K562 (cell line): ENCODE results near the gene ST3GAL5. TPM values are rescaled to one million over a fixed set of nuclear protein-coding genes. Genes with fewer than 3 reads are reported as not detected.

Source experiments
- CCNT2 ChIP-seq: IDR thresholded peaks from 2 replicates; pipeline ENCODE4 v1.6.1; 2011; ENCODE audit warnings: borderline replicate concordance, low read depth, mild to moderate bottlenecking, moderate library complexity, mixed read lengths, low read length; ENCODE audit not compliant: insufficient read length; ENCODE audit errors: extremely low read depth
- DIDO1 ChIP-seq: fragments of 450-650 bp; IDR thresholded peaks from 2 replicates; pipeline ENCODE4 v1.6.1; 2016; ENCODE audit warnings: low read depth, missing biosample characterization, missing genetic modification characterization
- E2F3 ChIP-seq: fragments of 250-450 bp; sonication (Bioruptor Pico); IDR thresholded peaks from 2 replicates; pipeline ENCODE4 v1.4.0; 2020; ENCODE audit warnings: mild to moderate bottlenecking
- EZH2 ChIP-seq: IDR thresholded peaks from 2 replicates; pipeline ENCODE4 v1.6.1; 2012; ENCODE audit warnings: low read depth, mild to moderate bottlenecking, inconsistent platforms, low read length, borderline replicate concordance
- HDAC8 ChIP-seq: fragments of 450-650 bp; IDR thresholded peaks from 2 replicates; pipeline ENCODE4 v1.6.1; 2016; ENCODE audit warnings: mild to moderate bottlenecking, missing genetic modification characterization, moderate library complexity, missing compliant biosample characterization
- HIVEP1 ChIP-seq: fragments of 250-450 bp; sonication (Bioruptor Pico); IDR thresholded peaks from 2 replicates; pipeline ENCODE4 v1.4.0; 2020; ENCODE audit warnings: mild to moderate bottlenecking
- SETDB1 ChIP-seq: IDR thresholded peaks from one replicate; pipeline ENCODE4 v1.6.1; 2012; ENCODE audit warnings: low read length, control low read depth, inconsistent platforms
- TBL1XR1 ChIP-seq, 2 experiments: IDR thresholded peaks; 2 replicates each; pipeline ENCODE4 v1.6.1; 2012; ENCODE audit warnings: improper control_type of control experiment in 2 of 2, low read length in 2 of 2, mild to moderate bottlenecking in 1 of 2
- ZNF175 ChIP-seq: fragments of 200-800 bp; sonication (Bioruptor generic); IDR thresholded peaks from 2 replicates; pipeline ENCODE4 v1.6.1; 2016; ENCODE audit warnings: low read depth, mild to moderate bottlenecking, missing genetic modification characterization, missing compliant biosample characterization
- ZNF239 ChIP-seq: fragments of 250-450 bp; sonication (Bioruptor Pico); IDR thresholded peaks from 2 replicates; pipeline ENCODE4 v1.4.0; 2020; ENCODE audit warnings: mild to moderate bottlenecking
- ZNF584 ChIP-seq: fragments of 200-800 bp; sonication (Bioruptor generic); IDR thresholded peaks from 2 replicates; pipeline ENCODE4 v1.6.1; 2016; ENCODE audit warnings: low read depth, mild to moderate bottlenecking, missing genetic modification characterization, missing compliant biosample characterization
- ZNF766 ChIP-seq: fragments of 200-800 bp; sonication (Bioruptor generic); conservative IDR thresholded peaks from 2 replicates; pipeline ENCODE4 v1.6.1; 2016; ENCODE audit warnings: missing genetic modification characterization, missing compliant biosample characterization
- polyA plus RNA-seq, 8 experiments: library from polyadenylated mRNA; depleted of rRNA in 4 of 8; stranded (reverse) in 5 of 8; unstranded in 3 of 8; fragments of >200 nt; fragmentation: Nextera tagmentation in 2 of 8; fragmentation: Illumina TruSeq in 1 of 8; extraction: Ambion mirVana in 2 of 8; extraction: Trizol in 1 of 8; gene quantifications; 2 replicates each; pipeline versions ENCODE4 v1.2.1 to v1.2.3, GENCODE V29; 2011 to 2014; ENCODE audit warnings: inconsistent platforms in 1 of 8, missing spikeins in 1 of 8
- total RNA-seq, 7 experiments: library from RNA; depleted of rRNA in 6 of 7; stranded (reverse); fragments of >200 nt in 6 of 7; fragmentation: Illumina TruSeq in 2 of 7; extraction: Trizol in 2 of 7; gene quantifications; 2 replicates each; pipeline versions ENCODE4 v1.2.1 to v1.2.3, GENCODE V29; 2011 to 2021; ENCODE audit warnings: low replicate concordance in 1 of 7
- TF ChIP-seq, protein P1 (sequence below), 3 experiments: fragments of 200-800 bp in 1 of 3; sonication (Bioruptor generic) in 1 of 3; sonication (generic) in 1 of 3; formaldehyde crosslinking in 1 of 3; IDR thresholded peaks; 2 replicates each; pipeline versions ENCODE4 v1.6.1 to v1.8.0; 2016 to 2022; ENCODE audit warnings: mild to moderate bottlenecking in 2 of 3, missing compliant biosample characterization in 2 of 3, missing genetic modification characterization in 2 of 3, missing genetic modification reagents in 1 of 3
- TF ChIP-seq, protein P2 (sequence below): sonication (generic); formaldehyde crosslinking; IDR thresholded peaks from 2 replicates; pipeline ENCODE4 v1.8.1; 2023; ENCODE audit warnings: mild to moderate bottlenecking, missing genetic modification reagents
- TF ChIP-seq, protein P3 (sequence below): fragments of 450-650 bp; formaldehyde crosslinking; IDR thresholded peaks from 2 replicates; pipeline ENCODE4 v1.4.0; 2020; ENCODE audit warnings: mild to moderate bottlenecking, moderate library complexity

ST3GAL5 gene
- total and polyA plus RNA-seq, 9 of the 15 experiments (the other 6 are each of a cell fraction or from before 2014, with no cell fraction given): 1.6 to 10.0 (median 4.2) TPM

DNA sequence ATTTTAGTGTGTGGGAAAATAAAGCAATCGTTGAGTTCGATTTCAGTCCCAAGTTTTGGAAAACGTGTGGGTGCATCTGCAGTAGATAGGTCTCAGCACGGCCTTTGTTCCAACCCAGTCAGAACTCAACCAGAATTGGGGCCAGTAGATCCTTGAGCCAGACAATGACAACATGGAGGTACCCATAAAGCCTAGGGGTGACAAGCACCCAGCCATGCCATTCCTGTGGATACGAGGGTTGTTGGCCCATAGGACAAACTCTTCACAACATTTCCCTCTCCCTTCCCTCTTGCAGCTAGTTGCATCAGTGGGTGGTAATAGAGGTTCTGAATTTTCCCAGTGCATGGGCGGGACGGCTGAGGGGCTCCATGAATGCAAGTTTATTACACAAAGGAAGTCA is 60.1 kb downstream of the ST3GAL5 start (continued):
- TF ChIP-seq, protein P1, sequence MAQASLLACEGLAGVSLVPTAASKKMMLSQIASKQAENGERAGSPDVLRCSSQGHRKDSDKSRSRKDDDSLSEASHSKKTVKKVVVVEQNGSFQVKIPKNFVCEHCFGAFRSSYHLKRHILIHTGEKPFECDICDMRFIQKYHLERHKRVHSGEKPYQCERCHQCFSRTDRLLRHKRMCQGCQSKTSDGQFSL (CRISPR knock-in tag; IDR thresholded peaks at IDR 0.05): no peak
- TF ChIP-seq, protein P1 (tag; IDR thresholded peaks at IDR 0.05): peak in 1 of 2 experiments; percentile 73; a peak in 2 of 4 replicates
- no peak for TF ChIP-seq DIDO1 (tag)
- TF ChIP-seq, protein P2, sequence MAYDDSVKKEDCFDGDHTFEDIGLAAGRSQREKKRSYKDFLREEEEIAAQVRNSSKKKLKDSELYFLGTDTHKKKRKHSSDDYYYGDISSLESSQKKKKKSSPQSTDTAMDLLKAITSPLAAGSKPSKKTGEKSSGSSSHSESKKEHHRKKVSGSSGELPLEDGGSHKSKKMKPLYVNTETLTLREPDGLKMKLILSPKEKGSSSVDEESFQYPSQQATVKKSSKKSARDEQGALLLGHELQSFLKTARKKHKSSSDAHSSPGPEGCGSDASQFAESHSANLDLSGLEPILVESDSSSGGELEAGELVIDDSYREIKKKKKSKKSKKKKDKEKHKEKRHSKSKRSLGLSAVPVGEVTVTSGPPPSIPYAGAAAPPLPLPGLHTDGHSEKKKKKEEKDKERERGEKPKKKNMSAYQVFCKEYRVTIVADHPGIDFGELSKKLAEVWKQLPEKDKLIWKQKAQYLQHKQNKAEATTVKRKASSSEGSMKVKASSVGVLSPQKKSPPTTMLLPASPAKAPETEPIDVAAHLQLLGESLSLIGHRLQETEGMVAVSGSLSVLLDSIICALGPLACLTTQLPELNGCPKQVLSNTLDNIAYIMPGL (CRISPR knock-in tag): no peak
- TF ChIP-seq TBL1XR1 (IDR thresholded peaks at IDR 0.05; ENCODE audit: low read length in 2 of 2): no peak
- peak; percentile 97 for TF ChIP-seq ZNF584
- TF ChIP-seq ZNF239 (CRISPR knock-in tag): peak; percentile 70
- TF ChIP-seq E2F3 (CRISPR knock-in tag): no peak
- TF ChIP-seq ZNF175 (CRISPR knock-in tag): peak; percentile 95
- no peak for TF ChIP-seq CCNT2
- TF ChIP-seq, protein P3, sequence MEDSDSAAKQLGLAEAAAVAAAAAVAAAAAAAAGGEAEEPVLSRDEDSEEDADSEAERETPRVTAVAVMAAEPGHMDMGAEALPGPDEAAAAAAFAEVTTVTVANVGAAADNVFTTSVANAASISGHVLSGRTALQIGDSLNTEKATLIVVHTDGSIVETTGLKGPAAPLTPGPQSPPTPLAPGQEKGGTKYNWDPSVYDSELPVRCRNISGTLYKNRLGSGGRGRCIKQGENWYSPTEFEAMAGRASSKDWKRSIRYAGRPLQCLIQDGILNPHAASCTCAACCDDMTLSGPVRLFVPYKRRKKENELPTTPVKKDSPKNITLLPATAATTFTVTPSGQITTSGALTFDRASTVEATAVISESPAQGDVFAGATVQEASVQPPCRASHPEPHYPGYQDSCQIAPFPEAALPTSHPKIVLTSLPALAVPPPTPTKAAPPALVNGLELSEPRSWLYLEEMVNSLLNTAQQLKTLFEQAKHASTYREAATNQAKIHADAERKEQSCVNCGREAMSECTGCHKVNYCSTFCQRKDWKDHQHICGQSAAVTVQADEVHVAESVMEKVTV (CRISPR knock-in tag): no peak
- peak; percentile 68 for TF ChIP-seq ZNF766 (CRISPR knock-in tag)
- peak; percentile 71; the same call in 1 of the 2 replicates for TF ChIP-seq HIVEP1 (CRISPR knock-in tag)
- no peak for TF ChIP-seq EZH2
- TF ChIP-seq SETDB1: no peak
- peak; percentile 85 for TF ChIP-seq HDAC8 (tag)
